ENCODE measurements around the gene PITPNM1.

Gene PITPNM1

DNA sequence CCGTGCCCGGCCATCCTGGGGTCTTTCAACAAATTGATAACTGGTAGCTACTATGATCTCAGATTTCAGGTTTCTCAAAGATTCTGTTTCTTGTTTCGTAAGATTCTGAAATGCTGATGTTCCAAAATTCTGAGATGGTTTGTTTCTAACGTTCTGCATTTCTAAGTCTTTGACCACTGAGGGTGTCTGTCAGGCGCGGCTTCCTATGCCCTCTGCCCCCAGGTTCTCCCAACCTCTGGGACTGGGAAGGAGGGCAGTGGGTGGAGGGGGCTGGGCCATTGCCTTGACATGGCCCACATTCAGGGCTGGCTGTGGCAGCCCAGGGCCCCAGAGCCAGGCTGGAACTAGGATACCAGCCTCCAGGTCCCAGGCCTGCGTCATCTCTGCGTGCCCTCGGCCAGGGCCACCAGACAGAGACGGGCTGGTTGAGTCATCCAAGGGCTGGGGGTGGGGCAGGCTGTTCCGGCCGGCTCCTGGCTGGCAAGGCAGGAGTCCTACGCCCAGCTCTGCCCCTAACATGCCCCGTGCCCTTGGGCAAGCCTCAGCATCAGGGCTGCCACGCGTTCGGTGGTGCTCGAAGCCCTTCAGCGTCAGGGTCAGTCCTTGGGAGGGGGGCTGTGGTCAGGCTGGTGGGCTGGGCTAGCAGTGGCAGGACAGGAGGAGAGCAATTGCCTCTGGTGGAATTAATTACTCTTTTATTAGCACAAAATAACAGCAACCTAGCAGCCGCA, 41.3 kb downstream of the PITPNM1 start:
- no peak for DNase-seq

DNA sequence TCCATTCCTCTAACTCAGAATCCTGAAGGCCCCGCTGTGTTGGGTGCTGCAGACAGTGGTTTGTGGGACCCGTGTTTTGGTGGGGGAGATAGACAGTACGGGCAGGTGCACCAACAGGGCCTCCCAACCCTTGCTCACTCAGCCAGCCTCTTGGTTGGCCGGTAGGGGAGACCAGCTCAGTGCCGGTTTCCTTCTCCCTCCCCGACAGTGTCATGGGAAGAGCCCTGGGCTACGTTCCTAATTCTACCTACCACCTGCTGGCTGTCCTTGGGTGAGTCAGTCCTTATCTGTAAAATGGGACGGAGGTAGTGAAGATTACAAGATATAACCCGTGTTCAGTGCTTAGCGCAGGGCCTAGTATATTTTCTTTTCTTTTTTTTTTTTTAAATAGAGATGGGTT, 42.0 kb downstream of the PITPNM1 start:
- no peak for DNase-seq

DNA sequence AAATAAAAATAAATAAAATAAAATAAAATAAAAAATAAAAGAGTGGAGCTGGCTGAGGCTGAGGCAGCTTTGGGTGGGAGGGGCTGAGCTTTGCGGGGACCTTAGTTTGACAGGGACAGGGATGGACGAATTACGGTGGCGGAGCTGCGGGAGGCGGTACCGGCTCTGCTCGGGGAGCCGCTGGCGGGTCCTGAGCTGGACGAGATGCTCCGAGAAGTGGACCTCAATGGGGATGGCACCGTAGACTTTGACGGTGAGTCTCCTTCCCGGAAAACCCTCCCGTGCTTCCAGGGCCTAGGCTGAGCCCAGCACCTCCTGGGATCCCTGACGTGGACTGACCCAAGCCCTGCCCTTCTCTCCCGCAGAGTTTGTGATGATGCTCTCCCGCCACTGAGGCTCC, 46.9 kb downstream of the PITPNM1 start:
- DNase-seq, result no peak

DNA sequence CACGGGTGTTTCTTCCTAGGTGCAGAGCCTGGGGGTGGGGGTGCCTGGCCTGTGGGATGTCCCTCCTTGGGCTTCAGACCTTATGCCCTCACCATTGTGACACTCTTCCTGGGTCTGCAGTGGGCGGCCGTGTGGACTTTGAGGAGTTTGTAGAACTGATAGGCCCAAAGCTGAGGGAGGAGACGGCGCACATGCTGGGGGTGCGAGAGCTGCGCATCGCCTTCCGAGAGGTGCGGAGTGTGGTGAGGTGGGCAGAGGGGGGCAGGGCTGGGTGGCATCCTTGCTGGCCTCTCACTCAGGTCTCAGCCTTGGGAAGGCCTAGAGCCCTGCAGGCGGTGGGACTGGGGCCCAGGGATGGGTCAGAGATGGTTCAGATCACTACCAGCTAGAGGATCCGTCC, 47.7 kb downstream of the PITPNM1 start:
- no peak for DNase-seq

DNA sequence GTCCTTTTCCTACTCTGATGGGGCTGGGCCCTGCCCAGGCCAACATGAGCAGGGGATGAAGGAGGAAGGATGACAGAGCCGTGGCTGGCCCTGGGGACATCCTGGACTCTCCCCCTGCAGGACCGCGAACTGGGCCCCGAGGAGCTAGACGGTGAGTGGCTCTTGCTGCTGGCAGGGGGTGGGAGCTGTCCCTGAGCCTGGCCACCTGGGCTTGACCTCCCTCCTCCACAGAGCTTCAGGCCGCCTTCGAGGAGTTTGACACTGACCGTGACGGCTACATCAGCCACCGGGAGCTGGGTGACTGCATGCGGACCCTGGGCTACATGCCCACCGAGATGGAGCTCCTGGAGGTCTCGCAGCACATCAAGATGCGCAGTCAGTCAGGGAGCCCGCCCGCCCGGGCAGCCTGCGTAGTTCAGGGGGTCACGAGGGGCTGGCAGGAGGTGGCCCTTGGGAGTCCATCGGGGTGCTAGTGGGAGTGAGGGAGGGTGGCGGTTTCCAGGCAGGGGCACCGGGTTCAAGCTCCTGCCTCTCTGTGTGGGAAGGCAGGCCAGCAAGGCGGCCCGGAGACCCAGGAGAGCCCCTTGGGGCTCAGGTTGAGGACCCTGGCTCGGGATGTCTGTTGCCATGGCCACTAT, 49.0 kb downstream of the PITPNM1 start:
- DNase-seq, result no peak

DNA sequence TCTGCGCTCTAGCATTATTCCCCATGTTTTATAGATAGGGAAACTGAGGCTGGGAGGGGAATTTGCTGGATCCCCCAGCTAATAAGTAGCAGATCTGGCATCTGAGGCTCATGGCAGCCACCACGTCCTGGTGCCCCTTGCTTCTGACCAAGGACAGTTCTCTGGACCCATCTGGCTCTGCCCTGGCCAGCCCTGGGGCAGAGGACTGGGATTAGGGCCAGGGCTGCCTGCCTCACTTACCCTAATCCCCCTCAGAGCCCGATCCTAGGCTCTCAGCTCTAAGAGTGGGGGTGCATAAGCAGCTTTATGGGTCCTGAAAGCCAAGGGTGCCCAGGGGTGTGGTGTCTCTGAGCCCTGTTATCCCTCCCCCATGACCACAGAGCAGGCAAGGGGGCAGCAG, 50.1 kb downstream of the PITPNM1 start, which contains the start of gene CABP4:
TSS of gene CABP4 (plus strand) at position 301 of the 400 bp plus-strand sequence. CDS start at position 371, 70 bp downstream.
- DNase-seq, result no peak

DNA sequence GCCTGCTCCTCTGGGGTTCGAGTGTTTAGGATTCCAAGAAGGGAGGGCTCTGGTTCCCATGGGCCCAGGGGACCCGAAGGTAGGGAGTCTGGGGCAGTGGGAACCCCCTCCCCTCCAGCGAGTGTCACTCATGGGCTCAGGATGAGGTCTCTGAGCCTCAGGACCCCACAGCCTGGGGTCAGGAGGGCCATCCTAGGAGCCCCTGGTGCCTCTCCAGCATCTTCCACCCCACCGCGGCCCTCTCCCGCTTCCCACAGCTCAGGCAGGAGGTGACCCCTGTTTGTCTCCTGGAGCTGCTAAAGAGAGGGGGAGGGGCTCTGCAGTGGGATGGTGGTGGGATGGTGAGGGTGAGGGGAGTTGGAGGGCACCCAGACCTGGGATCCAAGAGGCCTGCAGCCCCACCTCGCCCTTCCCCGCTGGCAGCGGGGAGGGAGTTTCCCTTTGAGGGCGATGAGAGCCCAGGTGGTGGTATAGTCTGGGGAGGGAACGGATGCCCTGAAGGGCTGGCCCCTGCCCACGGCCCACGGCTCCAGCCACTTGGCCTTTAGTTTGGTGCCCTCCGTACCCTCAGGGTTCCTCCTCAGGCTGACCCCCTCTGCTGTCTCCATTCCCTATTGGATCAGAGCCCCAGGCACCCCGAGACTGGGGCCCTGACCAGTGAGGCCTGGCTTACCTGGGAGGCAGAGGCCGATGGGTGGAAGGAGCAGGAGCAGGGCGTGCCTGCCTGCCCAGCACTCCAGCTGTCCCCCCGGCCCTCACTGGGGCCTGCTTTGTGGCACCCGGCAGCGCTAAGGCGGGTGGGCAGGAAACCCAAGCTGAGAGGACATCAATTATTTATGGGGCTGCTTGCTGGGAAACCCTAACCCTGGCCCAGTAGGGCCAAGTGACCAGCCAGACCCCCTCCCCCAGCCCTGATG, 51.1 kb downstream of the PITPNM1 start:
- DNase-seq, result no peak

DNA sequence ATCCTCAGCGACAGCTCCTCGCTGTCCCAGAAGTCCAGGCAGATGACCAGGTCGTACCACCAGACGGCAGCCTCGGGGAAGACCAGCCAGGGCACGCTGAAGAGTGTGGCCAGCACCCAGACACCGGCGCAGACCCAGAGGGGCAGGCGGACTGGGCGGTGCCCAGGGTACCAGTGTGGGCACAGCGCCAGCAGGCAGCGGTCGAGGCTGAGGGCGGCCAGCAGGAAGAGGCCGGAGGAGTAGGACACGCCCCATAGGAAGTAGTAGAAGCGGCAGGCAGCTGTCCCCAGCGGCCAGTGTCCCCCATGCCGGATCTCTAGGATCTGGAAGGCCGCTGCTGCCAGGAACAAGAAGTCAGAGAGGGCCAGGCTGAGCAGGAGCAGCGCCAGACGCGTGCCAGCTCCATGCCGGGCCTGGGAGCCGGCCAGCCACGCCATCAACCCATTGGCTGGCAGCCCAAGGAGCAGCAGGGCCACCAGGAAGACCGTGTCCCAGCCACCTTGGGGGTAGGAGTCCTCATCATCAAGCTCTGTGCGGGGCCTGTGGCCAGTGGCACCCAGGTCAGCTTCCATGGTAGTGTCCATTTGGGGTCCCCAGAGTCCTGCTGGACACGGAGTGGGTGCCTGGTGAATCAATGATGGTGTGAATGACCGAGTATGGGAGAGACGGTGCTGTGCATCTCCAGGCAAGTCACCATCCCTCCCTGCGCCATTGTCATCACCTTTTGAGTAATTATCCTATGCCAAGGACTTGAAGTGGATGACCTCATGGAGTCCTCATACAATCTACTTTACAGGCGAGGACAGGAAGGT, 52.8 kb downstream of the PITPNM1 start, which contains the start of gene GPR152:
TSS of gene GPR152 (minus strand) at position 589 of the 812 bp plus-strand sequence. CDS start at position 584, 5 bp downstream.
- DNase-seq, result no peak

DNA sequence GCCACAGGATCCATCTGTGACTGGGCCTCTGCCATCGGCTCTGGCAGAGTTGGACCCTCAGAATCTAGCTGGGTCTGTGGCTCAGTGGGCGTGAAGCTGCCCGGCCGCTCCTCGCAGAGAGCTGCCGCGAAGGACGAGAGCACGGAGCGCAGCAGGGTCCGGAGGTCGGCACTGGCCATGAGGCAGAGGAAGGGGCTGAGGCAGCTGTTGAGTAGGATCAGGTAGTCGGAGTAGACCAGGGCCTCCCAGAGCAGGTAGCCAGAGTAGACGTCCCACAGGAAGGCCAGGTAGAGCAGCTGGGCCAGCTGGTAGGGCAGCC, 53.5 kb downstream of the PITPNM1 start:
- DNase-seq, result no peak

DNA sequence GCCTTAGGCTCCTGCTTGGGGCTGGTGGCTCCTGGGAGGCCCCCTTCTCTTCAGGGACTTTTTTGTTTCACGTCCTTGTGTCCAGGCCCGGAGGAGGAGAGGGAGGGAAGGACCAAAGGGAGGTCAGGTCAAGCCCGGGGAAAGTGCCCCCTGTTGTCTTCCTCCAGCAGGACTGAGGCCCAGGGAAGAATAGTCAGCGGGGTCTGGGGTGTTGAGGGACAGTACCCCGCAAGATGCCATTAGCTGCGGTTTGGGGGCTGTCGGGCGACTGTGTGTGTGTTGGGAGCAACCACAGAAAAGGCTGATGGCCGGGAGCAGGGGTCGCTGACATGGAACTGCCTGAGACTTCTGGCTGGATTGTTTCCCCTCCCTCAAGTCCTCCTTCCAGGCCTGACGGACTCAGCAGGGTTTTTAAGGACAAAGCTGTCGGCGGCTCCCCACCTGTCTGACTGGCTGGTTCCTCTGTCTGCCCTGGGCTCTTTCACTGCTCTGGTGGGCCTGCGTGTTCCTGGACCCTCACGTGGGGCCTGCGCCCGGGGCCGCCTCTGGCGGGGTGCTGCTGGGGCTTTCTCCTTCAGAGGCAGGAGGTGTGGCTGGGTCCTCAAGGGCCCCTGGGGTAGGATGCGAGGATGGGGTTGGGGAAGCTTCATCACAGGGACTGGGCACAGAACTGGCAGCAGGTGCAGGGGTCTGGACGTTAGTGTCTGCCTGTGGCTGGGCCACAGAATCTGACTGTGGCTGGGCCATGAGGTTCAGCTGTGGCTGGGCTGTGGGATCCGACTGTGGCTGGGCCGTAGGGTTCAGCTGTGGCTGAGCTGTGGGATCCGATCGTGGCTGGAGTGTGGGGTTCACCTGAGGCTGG, 54.1 kb downstream of the PITPNM1 start:
- no peak for DNase-seq

DNA sequence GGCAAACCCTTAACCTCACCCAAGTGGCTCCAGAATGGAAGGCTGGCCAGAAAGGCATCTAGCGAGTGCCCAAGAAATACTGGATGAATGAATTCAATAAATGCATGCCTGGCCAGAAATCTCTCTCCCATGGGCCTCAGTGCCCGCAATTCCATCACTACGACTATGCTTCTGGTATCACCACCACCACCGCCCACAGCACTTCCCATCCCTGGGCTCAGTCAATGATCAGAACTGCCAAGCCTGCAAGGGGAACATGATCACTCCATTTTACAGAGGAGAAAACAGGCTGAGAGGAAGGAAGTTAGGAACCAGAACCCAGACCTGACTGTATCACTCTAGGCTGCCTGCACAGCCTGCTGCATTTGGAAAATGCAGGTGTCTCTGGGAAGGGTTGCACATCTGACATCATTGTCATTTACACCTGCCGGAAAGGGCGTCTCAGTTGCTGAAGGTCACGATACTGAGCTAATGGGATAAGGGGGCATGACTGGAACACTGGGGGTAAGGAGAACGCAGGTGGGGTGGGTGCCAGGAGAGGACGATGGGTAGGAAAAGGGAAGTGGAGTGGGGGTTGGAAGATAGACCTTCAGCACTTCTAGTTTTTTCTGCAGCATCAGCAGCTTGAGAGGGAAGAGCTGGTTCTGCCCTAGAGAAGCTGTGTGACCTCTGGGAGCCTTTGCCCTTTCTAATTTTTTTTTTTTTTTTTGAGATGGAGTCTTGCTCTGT, 55.9 kb downstream of the PITPNM1 start:
- no peak for DNase-seq

DNA sequence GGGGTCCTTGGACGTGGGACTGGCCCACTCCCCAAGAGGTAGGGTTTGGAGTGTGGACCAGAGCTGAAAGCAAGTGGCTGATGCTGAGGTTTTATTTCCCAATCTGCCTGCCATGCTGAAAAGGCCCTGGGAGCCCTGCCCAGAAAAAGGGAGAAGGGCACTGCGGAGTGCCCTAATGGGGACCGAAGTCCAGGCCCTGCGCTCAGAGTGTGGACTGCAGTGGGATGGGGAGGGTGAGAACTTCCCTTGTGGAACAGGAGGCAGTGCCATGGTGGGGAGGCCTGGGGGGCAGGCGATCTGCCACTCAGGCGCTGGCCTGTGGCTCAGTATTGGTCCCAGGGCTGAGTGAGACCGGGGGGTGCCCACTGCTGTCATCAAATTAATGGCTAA, 56.9 kb downstream of the PITPNM1 start:
- DNase-seq, result no peak

DNA sequence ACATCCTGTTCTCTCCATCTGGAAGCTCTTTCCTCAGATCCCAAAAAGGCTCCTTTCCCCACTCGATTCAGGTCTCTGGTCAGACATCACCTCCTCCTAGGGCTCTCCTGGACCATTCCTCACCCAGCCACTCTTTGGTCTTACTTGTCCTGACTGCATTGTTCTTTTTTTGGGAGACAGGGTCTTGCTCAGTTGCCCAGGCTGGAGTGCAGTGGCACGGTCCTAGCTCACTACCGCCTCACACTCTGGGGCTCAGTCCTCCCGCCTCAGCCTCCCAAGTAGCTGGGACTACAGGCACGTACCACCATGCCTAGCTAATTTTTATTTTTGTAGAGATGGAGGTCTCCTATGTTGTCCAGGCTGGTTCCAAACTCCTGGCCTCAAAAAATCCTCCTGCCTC, 59.6 kb downstream of the PITPNM1 start:
- DNase-seq, result no peak

DNA sequence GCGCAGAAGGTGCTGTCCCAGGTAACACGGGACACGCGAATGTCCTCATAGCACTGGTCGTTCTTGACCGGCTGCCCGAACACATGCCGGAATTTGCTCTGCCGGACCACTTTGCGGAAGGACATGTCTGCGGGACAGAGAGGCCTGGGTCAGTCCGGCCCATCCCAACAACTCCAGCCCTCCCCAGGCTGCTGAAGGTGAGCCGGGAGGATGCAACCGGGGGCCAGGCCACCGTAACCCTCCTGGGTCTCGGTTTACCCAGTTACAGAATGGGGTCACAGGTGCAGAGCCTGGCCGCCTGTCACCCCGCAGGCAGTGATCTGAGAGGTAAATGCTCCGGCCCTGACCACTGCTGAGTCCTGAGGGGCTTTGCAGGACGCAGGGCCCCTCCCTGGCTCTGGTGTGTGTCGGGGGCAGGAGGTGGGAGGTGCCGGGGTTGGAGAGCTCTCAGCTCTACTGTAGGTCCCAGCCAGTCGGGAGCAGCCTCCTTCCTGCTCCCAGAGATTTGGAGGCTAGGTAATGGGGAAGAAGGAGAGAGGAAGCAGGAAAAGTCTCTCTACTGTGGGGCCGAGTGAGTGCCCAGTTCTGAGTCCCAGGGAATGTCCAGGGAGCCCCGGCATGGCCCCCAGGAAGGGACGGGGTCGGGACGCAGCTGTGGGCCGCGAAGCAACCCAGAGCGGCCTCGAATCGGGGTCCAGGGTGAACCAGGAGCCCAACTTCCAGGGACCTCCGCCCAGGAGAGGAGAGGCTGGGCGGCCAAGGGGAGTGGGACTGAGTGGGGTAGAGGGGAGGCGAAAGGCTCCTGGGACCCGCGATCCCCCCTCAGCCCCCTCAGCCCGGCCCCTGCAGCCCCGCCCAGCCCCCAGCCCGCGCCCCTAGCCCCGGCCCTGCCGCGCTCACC, 62.4 kb downstream of the PITPNM1 start:
- DNase-seq, result no peak

All from stimulated activated CD4-positive, alpha-beta T cell treated with anti-CD3 and anti-CD28 coated beads, Interleukin-4, amount 100 ng/mL, for 1 hour (primary cell).